Smooth muscle cell (in vitro differentiated cells): ENCODE results near the gene SOCS7. TPM values are rescaled to one million over a fixed set of nuclear protein-coding genes. Genes with fewer than 3 reads are reported as not detected.

Experiments
- DNase-seq: peaks from one replicate; lab custom pipeline; 2025; ENCODE audit not compliant: unreplicated experiment; lab: John Stamatoyannopoulos, UW
- H2AFZ ChIP-seq: fragments of 200-600 bp; sonication (generic); 2 replicates; pipeline ENCODE4 v1.6.0; 2016; ENCODE audit warnings: antibody characterized with exemption, low read depth, mild to moderate bottlenecking
- H3F3A ChIP-seq: fragments of 200-600 bp; sonication (generic); 2 replicates; pipeline ENCODE4 v1.6.0; 2017; ENCODE audit warnings: antibody characterized with exemption, low read depth
- H3K27ac ChIP-seq: fragments of 200-600 bp; sonication (generic); 2 replicates; pipeline ENCODE4 v1.5.1; 2016; ENCODE audit warnings: low read depth, mild to moderate bottlenecking
- H3K27me3 ChIP-seq: fragments of 200-600 bp; sonication (generic); 2 replicates; pipeline ENCODE4 v1.6.1; 2016; ENCODE audit warnings: low read depth, mild to moderate bottlenecking
- H3K36me3 ChIP-seq: fragments of 200-600 bp; sonication (generic); 2 replicates; pipeline ENCODE4 v1.5.1; 2016; ENCODE audit warnings: low read depth
- H3K4me1 ChIP-seq: fragments of 200-600 bp; sonication (generic); 2 replicates; pipeline ENCODE4 v1.5.1; 2016; ENCODE audit warnings: low read depth
- H3K4me2 ChIP-seq: fragments of 200-600 bp; sonication (generic); 2 replicates; pipeline ENCODE4 v1.6.0; 2016; ENCODE audit warnings: mild to moderate bottlenecking
- H3K4me3 ChIP-seq: fragments of 200-600 bp; sonication (generic); 2 replicates; pipeline ENCODE4 v1.5.1; 2016; ENCODE audit warnings: mild to moderate bottlenecking
- H3K79me2 ChIP-seq: fragments of 200-600 bp; sonication (generic); 2 replicates; pipeline ENCODE4 v1.6.0; 2016; ENCODE audit warnings: low read depth, mild to moderate bottlenecking
- H3K9ac ChIP-seq: fragments of 200-600 bp; sonication (generic); 2 replicates; pipeline ENCODE4 v1.6.0; 2016; ENCODE audit warnings: low read depth
- H3K9me3 ChIP-seq: fragments of 200-600 bp; sonication (generic); replicated peaks from 2 replicates; pipeline ENCODE4 v1.5.1; 2016; ENCODE audit warnings: low read depth
- H4K20me1 ChIP-seq: fragments of 200-600 bp; sonication (generic); 2 replicates; pipeline ENCODE4 v1.6.0; 2016; ENCODE audit warnings: low read depth
- WGBS: methylation state at CpG from one replicate; pipeline ENCODE4 v1.1.7; 2016; ENCODE audit warnings: low lambda C conversion rate; 5-methylcytosine and 5-hydroxymethylcytosine counted together
- polyA plus RNA-seq: library from polyadenylated mRNA; unstranded; fragments of >200 nt; fragmentation: Nextera tagmentation; extraction: Ambion mirVana; gene quantifications from 2 replicates; pipeline ENCODE4 v1.2.1, GENCODE V29; 2016
- total RNA-seq: library from RNA; depleted of rRNA; stranded (reverse); fragments of >200 nt; gene quantifications from 2 replicates; pipeline ENCODE4 v1.2.3, GENCODE V29; 2014
- TF ChIP-seq, protein P1 (sequence below): fragments of 200-600 bp; sonication (generic); IDR thresholded peaks from 2 replicates; pipeline ENCODE4 v1.5.1; 2017; ENCODE audit warnings: borderline replicate concordance, mild to moderate bottlenecking, antibody characterized with exemption; ENCODE audit not compliant: insufficient read depth, poor library complexity, severe bottlenecking

Gene SOCS7
- total and polyA plus RNA-seq, 2 experiments from 2014 or later, result 0.89 to 6.2 TPM

- no peak overlapping the region for H3K27ac ChIP-seq
- peaks cover 8% of the 10 kb centered on the region for H3K36me3 ChIP-seq
- H3K79me2 ChIP-seq, result no peaks in the 10 kb centered on the region
- no peaks in the 10 kb centered on the region for H3K9me3 ChIP-seq
- DNase-seq, result no peak
- H3K27me3 ChIP-seq, result no peaks in the 10 kb centered on the region
- WGBS, result 92% methylated on average over 2 of the region's 2 CpGs
- H4K20me1 ChIP-seq, result peaks cover 5% of the 10 kb centered on the region
- no peaks in the 10 kb centered on the region for H3K4me1 ChIP-seq
- H2AFZ ChIP-seq, result no peak overlapping the region
- TF ChIP-seq, protein P1, sequence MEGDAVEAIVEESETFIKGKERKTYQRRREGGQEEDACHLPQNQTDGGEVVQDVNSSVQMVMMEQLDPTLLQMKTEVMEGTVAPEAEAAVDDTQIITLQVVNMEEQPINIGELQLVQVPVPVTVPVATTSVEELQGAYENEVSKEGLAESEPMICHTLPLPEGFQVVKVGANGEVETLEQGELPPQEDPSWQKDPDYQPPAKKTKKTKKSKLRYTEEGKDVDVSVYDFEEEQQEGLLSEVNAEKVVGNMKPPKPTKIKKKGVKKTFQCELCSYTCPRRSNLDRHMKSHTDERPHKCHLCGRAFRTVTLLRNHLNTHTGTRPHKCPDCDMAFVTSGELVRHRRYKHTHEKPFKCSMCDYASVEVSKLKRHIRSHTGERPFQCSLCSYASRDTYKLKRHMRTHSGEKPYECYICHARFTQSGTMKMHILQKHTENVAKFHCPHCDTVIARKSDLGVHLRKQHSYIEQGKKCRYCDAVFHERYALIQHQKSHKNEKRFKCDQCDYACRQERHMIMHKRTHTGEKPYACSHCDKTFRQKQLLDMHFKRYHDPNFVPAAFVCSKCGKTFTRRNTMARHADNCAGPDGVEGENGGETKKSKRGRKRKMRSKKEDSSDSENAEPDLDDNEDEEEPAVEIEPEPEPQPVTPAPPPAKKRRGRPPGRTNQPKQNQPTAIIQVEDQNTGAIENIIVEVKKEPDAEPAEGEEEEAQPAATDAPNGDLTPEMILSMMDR, result no peak
- no peak overlapping the region for H3K4me3 ChIP-seq
- no peak overlapping the region for H3K4me2 ChIP-seq
- no peaks in the 10 kb centered on the region for H3F3A ChIP-seq
- no peak overlapping the region for H3K9ac ChIP-seq
Measured at GRCh38 chr17:38397227-38397626, 45.6 kb downstream of the SOCS7 start.

DNA sequence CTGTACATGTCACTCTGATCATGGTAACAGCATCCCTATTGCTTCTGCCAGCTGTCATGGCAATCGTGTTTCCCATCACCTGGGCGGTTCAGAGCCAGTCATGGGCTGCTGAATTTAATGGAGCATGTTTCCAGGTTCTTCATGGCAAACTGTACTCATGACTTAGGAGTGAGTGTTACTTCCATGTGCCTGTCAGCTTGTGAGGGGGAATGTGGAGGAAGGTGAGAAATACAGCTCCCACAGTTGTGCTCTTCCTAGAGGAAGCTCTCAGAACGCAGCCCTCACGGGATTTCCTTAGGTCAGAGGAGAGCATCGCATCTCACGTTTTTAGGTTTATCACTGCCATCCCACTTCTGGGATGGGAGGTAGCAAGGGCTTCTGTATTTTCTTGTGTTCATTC lies 48.6 kb downstream of the SOCS7 start:
- H3F3A ChIP-seq, result no peaks in the 10 kb centered on the region
- no peaks in the 10 kb centered on the region for H3K79me2 ChIP-seq
- H2AFZ ChIP-seq, result no peak overlapping the region
- no peak overlapping the region for H3K4me2 ChIP-seq
- TF ChIP-seq, protein P1, result no peak
- no peaks in the 10 kb centered on the region for H3K9me3 ChIP-seq
- 94% methylated on average over 6 of the region's 6 CpGs for WGBS
- H3K4me1 ChIP-seq, result no peaks in the 10 kb centered on the region
- no peaks in the 10 kb centered on the region for H3K27me3 ChIP-seq
- no peak overlapping the region for H3K4me3 ChIP-seq
- DNase-seq, result no peak
- no peak overlapping the region for H3K9ac ChIP-seq
- no peak overlapping the region for H3K27ac ChIP-seq
- peaks cover 7% of the 10 kb centered on the region for H3K36me3 ChIP-seq
- no peaks in the 10 kb centered on the region for H4K20me1 ChIP-seq

GRCh38 chr17:38401459-38401858 lies 49.8 kb downstream of the SOCS7 start:
- Histone ChIP-seq H3K9ac (no peak overlapping the region), H4K20me1 (no peaks in the 10 kb centered on the region), H3K9me3 (no peaks in the 10 kb centered on the region), H3F3A (no peaks in the 10 kb centered on the region), H2AFZ (no peak overlapping the region), H3K27ac (no peak overlapping the region), H3K4me1 (no peaks in the 10 kb centered on the region), H3K36me3 (no peaks in the 10 kb centered on the region), H3K4me3 (no peak overlapping the region), H3K79me2 (no peaks in the 10 kb centered on the region), H3K27me3 (no peaks in the 10 kb centered on the region), H3K4me2 (no peak overlapping the region)
- WGBS, result 88% methylated on average over 4 of the region's 4 CpGs
- TF ChIP-seq, protein P1, result no peak
- DNase-seq, result no peak

DNA sequence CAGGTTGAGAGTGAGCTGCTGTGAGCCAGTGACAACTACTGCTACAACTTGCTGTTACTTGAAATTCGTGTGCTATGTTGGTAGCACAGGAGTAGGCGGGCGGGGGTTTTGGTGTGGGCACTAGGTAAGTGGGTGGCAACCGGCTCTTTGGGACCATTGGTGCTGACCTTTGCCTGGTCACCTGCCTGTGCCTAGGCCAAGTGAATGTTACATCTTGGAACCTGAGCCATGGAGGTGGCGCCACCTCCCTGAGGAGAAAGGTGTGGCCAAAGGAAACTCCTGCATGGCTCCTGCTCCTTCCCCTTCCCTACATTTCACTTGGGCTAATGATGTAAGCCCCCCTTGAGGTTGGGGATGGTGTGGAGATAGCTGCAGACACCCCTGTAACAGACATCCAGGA lies 51.3 kb downstream of the SOCS7 start:
- no peak overlapping the region for H3K4me2 ChIP-seq
- TF ChIP-seq, protein P1, result no peak
- no peaks in the 10 kb centered on the region for H3K27me3 ChIP-seq
- no peak overlapping the region for H3K4me3 ChIP-seq
- no peaks in the 10 kb centered on the region for H3K4me1 ChIP-seq
- 93% methylated on average over 5 of the region's 5 CpGs for WGBS
- no peaks in the 10 kb centered on the region for H3K79me2 ChIP-seq
- H3K36me3 ChIP-seq, result no peaks in the 10 kb centered on the region
- H3K27ac ChIP-seq, result no peak overlapping the region
- H4K20me1 ChIP-seq, result no peaks in the 10 kb centered on the region
- DNase-seq, result no peak
- H3K9me3 ChIP-seq, result no peaks in the 10 kb centered on the region
- no peaks in the 10 kb centered on the region for H3F3A ChIP-seq
- H2AFZ ChIP-seq, result no peak overlapping the region
- no peak overlapping the region for H3K9ac ChIP-seq
